Breast epithelium (tissue), 3 donors: ENCODE results near the gene MTRR.

Experiments used
- CTCF ChIP-seq, 3 donors: fragments of 450-650 bp; IDR thresholded peaks; one replicate each; pipeline ENCODE4 v1.5.1; 2016 to 2017; ENCODE audit warnings: antibody characterized with exemption in 3 of 3, mild to moderate bottlenecking in 3 of 3, moderate library complexity in 3 of 3
- POLR2A ChIP-seq: fragments of 450-650 bp; IDR thresholded peaks from one replicate; pipeline ENCODE4 v1.6.1; 2016; ENCODE audit warnings: antibody characterized with exemption, mild to moderate bottlenecking, moderate library complexity

- TF ChIP-seq CTCF (IDR thresholded peaks at IDR 0.05) (no peak), POLR2A (no peak)
These were observed 2.7 kb downstream of the MTRR start for GRCh38 chr5:7871653-7872052.
